ENCODE results near the gene SPATA32.

SPATA32 gene

DNA sequence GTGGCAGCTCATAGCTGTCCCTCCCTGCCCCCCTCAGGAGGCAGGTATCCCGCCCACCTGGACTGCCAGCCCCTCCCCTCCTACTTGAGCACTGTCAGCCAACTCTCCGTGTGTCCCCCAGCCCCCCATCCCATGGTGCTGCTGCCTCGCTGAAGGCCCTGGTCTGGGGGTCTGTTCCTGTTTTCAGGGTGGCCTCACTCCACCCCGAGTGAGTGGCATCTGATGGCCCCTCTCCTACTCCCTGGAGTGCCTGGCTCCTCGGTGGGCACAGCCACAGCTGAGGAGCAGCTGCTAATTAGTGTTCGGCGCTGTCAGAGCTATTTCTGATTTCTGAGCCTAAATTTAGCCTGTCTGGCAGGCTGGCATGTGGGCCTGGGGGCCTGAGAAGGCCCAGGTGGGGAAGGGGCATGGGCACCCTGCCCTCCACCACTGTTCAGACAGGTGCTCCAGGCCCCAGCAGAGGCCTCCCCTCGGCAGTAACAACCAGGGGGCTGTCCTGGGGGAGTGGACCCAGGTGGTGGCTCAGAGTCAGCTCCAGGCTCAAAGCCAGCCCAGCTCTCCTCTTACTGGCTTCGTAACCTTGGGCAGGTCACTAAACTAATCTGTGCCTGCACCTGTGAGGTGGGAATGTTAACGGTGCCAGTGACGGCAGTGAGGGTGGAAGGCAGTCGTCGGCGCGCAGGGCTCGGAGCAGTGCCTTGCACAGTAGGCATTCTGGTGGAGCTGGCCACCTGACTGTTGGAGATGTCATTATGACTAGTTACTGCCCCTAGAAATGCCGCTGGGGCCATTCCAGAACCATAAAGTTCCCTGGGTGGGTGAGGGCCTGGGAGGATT lies 33.8 kb downstream of the SPATA32 start:
- no peak for FAIRE-seq

DNA sequence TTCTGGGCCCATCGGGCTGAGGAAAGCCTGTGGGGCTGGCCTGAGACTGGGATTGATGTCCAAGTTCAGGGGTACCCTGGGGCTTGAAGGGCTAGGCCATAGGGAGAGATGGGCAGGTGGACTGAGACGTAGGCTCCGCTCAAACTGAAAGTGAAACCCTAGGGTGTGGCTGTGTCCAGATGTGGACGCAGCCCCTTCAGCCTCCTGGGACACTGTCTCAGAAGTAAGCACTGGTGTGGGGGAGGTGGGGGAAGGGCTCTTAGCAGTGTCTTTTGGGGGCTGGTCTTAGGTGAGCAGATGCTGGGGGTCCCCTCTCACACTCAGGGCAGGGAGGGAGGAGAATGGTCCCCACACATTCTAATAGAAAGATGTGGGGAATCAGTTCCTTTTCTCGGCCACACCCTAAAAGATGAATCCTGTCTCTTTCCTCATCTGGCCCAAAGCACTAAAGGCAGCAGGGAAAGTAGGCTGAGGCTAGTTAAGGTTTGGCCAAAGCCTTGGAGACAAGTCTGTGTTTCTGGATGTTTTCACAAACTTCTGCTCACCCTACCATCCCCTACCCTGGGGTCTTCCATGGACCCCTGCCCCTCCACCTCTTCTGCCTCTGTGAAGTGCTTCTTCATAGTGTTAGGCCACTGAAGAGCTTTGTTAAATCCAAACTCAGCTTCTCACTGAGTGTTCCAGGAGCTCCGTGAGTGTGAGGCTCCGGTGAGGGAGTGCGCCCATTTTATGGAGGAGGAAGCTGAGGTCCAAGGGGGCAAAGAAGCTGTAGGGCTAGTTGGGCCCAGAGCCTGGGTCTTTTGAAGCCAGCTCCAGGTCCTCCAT lies 34.6 kb downstream of the SPATA32 start:
- FAIRE-seq = no peak

DNA sequence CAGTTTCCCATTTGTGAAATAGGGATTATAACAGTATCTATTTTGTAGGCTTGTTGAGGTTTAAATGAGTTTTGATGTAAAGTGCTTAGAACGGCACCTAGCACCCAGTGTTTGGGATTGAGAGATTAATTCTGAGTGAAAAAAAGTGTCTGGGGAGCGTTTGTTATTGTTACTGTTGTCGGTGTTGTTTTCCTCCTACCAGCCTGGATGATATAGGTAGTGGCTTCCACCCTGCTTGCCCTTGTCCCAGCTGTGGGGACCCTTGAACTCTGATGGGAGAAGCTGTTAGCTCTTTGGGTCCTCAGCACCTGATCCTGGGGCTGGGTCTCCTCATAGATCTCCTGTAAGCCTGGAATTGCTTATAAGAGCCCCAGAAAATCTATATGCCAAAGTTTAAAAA lies 35.3 kb downstream of the SPATA32 start:
- FAIRE-seq = no peak

DNA sequence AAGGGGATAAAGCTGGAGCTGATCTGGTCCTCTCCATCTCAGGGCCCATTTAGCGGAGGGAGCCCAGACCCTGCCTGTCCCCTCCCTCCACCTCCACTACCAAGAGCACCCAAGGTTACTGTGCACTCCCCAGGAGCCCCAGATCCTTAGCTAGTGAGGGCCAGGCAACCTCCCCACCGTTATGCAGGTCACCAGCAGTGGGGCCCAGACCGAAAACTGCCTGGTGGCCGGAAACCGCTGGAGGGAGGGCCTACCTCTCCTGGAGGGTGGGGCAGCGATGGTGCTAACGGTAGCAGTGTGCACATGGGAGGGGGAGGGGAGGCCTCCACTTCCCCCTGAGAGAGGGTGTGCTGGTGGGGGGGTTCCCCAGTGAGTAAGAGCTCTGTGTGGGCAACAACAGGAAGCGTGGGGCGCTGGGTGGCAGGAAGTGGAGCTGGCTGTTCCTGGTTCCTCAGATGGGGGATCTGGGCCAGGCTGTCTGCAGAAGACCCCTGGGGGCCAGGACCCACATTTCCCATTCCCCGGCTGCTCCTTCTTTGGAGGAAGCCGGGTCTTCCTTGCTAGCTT lies 35.8 kb downstream of the SPATA32 start:
- no peak for FAIRE-seq

DNA sequence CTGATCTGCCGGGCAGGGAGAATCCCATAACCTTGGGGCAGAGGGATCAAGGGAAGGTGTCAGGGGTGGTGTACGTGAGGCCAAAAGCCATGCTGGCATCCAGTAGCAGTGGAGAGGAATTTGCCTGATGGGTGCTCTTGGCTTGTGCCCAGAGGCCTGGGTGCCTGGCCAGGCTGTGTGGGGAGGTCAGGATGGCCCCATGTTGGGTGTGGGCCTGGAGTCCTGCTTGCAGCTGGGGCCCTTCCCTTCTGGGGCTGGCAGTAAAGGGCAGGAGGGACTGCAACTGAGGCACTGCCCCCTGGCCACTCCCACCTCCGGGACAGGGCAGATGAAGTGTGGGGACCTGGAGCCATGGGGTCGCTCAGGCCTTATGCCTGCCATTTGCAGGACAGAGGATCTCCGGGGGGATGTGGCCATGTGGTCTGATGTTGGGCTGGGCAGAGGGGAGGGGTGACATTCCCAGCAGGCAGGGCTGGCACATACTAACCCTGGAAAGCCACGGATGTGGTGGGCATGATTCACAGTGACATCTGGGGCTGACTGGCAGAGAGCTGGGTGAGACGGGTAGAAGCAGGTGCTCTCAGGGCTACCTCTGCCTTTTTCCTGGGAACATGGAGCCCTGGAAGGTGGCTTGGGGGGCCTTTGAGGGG lies 36.7 kb downstream of the SPATA32 start:
- no peak for FAIRE-seq

DNA sequence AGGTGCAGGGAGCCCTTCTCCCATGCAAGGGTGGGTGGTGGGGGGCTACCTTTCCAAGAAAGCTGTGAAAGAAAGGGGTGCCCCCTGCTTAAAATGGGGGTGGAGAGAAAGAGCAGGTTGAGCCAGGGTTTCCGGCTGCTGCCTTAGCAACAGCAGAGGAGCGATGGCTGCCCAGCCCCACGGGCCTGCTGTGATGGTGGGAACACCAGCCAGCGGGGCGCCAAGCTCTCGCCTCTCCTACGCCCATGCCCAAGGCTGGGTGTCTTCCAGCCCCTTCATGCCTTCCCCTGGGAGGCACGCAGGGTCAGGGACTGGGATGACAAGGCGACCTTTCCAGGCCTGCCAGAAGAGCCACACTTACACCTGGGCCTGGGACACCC lies 37.2 kb downstream of the SPATA32 start:
- no peak for FAIRE-seq

DNA sequence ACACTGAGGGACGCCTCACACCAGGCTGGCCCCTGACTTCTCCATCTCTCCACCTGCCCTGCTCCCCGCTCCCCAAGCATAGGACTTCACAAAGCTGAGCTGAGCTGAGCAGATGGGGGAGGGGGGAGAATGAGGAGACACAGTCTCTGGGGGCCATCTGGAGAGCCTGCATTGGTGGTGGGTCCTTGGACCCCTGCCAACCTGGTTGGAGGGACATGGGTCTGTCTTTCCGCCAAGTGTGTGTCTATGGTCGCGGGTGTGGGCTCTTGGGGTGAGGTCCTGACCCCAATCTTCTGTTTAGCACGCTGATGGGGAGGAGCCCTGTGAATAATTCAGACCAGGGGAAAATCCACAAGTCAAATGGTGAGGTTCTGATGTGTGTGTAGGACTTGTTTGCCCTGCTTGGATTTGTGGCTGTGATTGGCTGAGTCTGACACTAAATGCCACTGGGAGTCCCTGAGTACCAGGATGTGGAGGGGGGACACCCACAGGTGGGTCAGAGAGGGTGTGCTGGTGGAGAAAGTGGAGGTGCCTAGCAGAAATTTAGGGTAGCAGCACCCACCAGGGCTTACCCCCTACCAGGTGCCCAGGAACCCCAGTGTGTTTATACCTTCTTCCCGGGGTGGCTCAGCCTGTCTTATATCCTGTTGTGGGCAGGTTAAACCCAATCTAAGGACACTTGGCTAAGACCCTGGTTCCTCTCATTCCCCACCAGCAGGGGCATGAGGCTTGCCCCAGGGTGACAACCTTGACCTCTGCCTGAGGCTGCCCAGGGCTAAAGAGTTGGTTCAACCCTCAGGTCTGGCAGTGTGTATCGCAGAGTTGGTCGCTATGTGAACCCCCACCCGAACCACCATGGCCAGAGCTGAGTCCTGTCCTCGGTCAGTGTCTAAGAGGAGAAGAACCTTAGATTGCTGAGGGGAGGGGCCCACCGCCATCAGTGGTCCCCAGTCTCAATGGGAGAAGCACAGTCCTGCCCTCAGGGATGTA lies 38.1 kb downstream of the SPATA32 start:
- no peak for FAIRE-seq

DNA sequence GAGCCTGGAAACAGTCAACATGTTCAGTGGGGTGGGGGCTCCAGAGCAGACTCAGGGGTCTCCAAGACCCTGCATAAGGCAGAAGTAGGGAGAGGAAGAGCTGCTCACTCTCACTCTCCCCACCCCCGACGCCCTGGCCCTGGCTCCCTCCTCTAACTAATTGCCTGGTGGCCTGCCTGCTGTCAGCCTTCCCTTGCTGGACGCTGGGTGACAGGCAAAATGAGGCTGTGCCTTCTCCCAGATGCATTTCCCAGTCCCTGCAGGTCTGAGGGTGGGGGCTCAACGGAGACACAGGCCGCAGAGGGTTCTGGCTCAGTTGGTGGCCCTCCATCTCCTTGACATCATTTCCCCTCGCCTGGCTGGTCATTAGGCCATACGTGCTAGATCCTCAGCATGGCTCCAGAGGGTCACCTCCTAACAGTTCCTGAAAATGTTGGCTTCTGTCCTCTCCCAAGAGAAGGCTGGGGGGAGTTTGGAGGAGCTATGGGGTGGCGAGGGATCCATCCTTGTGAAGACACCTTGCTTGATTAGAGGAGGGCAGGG lies 38.8 kb downstream of the SPATA32 start:
- FAIRE-seq = no peak

DNA sequence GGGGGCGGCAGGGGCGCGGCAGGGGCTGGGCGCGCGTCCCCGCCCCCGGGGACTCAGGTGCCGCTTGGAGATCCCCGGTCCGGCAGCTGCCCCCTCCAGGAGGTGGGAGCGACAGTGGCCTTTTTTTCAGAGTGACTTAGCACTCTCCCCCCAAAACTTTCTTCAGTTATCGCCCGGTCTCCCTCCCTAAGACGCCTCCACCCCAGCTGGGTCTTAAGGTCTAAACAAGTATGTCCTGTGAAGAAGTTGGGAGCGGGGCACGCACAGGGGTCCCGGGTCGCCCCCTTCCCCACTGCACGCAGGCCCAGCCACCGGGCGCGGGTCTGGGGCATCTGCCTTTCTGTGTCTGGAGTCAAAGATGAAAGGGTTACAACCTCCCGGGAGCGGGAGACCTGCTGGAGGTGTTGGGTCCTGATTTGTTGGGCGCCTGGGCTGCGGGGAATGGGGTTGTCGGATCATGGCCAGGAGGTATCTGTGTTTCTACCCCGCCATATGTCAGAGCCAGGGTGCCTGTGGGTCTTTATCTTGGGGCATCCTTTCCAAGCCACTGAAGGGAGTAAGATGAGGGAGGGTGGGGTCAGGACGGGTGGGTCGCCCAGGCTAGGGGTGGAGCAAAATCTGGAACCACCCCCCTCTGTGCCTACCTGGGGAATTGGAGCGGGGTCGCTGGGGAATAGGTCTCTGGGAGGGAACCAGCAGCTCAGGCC lies 39.5 kb downstream of the SPATA32 start:
- no peak for FAIRE-seq

DNA sequence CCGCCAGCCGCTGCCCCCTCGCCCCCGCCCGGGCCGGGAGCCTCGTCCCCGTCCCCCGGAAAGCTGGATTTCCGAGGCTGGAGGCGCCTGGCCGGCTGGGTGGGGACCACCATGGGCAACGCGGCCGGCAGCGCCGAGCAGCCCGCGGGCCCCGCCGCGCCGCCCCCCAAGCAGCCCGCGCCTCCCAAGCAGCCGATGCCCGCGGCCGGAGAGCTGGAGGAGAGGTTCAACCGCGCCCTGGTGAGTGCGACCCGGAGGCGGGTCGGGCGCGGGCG lies 39.9 kb downstream of the SPATA32 start:
- no peak for FAIRE-seq

DNA sequence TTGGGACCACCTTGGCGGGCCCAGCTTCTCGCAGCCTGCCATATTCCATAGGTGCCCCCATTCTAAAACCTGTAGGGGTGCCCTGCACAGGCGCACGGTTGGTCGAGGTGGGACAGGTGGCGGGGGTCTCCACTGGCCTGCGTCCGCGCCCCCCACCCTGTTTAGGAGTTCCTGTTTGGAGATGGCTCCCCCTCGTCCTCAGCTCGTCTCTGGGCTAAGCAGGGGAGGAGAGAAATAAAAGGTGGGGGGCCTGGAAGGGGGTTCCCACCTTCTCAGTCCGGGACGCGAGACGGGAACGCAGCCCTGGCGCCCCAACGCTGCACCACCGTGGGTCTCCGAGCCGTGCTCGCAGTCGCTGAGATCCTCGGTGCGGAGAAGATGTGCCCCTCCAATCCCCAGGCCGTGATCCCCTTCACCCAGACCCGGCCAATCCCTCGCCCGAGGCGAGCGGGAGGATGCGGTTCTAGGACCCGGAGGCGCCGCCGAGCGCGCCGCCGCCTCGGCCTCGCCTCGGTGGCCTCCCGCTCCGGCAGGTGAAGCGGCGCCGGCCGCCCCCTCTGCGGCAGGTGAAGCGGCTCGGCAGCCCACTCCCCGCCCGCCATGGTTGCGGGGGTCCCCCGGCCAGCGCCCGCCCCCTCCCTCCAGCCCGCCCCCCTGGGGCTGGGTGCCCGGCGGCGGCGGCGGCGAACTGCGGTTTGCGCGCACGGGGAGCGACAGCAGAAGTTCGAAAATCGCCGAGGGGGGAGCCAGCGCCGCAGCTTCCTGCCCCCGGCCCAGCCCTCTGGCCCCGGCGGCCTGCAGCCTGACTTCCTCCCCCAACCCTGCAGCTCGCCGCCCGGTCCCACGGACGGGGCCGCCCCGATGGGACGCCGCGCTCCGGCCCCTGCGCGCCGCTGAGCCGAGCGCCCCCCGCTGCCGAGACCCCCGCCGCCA lies 40.5 kb downstream of the SPATA32 start, which contains the start of gene FMNL1:
Gene FMNL1, plus strand, starts transcription at position 805 of the 933 bp plus-strand sequence. CDS start 240 bp downstream, outside the sequence.
- no peak for FAIRE-seq

DNA sequence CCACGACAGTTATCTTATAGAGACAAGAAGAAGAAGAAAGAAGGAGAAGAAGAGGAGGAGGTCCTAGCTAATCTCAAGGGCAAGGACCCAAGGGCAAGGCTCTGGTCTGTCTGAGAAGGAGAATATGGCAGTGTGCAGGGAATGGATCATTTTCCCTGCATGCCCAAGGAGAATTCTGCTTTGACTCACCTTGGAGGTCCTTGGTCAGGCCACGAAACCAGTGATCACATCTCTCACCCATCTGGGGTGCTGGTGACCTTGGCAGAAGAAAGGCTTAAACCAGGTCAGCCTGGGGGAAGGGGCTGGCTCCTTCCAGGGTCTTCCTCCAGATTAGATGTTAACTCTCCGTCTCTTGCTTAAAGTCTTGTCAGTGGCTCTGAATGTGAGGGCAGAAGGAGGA lies 41.8 kb downstream of the SPATA32 start:
- no peak for FAIRE-seq

DNA sequence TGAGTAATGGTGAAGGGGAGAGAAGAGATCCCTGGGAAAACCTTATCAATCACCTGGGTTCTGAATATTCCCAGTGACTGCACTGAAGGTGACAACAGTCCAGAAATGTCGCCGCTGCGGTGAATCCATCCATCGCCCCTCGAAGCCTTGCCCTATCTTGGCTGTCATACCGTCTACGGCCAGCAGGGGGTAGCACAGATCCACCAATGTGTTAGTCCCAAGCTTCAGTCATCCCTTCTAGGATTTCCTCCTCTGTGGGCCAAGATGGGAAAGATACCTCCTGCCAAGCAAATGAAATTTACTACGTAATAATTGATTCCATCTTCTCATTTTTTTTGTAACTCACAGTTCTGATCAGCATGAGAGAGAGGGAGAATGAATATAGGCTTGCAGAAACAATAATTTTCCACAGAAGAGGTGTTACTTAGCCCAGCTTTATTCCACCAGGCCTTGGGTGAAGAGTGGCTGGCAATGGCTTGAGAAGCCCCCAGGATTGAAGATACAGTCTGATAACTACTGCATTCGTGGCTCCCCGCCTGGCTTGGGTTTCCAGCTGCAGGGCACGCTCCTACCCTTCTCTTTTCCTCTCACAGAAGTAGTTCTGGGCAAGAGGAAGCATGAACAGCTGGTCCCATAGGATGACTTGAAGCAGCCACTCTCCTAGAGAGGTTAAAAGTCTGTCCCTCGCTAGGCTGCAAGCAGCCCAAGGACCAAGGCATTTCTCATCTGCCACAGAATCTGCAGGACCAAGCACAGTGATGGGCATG lies 42.8 kb downstream of the SPATA32 start:
- peak; percentile 60 for FAIRE-seq

Measured in TTC549 (cell line).